Activated CD4-positive, alpha-beta T cell treated with anti-CD3 and anti-CD28 coated beads, Interleukin-2, amount 50 U/mL, for 24 hours (primary cell): Measurements from ENCODE around the gene RIPK3.

Source experiments
- DNase-seq, 2 donors: peaks; one replicate each; pipeline ENCODE4 v3.0.0-alpha.2; 2020; ENCODE audit warnings: low read depth in 1 of 2, low spot score in 1 of 2

RIPK3 gene

GRCh38 chr14:24324024-24324423, 15.8 kb downstream of the RIPK3 start:
- no peak for DNase-seq

GRCh38 chr14:24323341-24323740, 16.4 kb downstream of the RIPK3 start:
- DNase-seq, result no peak

GRCh38 chr14:24322672-24323071, 17.1 kb downstream of the RIPK3 start:
- DNase-seq, result no peak

DNA sequence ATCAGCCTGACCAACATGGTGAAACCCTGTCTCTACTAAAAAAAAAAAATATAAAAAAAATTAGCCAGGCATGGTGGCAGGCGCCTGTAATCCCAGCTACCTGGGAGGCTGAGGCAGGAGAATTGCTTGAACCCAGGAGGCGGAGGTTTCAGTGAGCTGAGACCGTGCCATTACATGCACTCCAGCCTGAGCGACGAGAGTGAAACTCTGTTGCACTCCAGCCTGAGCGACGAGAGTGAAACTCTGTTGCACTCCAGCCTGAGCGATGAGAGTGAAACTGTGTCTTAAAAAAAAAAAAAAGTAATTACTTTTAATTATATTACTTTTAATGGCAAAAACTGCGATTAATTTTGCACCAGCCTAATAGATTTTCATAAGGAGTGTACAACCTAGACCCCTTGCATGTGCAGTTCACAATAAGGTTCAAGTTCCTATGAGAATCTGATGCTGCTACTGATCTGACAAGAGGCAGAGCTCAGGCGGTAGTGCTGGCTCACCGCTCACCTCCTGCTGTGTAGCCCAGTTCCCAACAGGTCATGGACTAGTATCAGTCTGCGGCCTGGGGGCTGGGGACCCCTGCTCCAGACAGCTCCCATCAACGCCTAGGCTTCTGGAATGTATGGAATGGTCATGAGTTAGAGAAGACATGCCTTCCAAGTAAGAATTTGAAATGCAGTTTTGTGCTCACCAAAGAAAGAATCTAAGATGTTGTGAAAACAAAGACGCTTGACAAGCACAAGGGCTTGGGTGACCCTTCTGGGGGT, 18.4 kb downstream of the RIPK3 start:
- DNase-seq, result no peak

GRCh38 chr14:24317141-24317928, 22.5 kb downstream of the RIPK3 start:
- no peak for DNase-seq

GRCh38 chr14:24316597-24316950, 23.2 kb downstream of the RIPK3 start:
- no peak for DNase-seq

DNA sequence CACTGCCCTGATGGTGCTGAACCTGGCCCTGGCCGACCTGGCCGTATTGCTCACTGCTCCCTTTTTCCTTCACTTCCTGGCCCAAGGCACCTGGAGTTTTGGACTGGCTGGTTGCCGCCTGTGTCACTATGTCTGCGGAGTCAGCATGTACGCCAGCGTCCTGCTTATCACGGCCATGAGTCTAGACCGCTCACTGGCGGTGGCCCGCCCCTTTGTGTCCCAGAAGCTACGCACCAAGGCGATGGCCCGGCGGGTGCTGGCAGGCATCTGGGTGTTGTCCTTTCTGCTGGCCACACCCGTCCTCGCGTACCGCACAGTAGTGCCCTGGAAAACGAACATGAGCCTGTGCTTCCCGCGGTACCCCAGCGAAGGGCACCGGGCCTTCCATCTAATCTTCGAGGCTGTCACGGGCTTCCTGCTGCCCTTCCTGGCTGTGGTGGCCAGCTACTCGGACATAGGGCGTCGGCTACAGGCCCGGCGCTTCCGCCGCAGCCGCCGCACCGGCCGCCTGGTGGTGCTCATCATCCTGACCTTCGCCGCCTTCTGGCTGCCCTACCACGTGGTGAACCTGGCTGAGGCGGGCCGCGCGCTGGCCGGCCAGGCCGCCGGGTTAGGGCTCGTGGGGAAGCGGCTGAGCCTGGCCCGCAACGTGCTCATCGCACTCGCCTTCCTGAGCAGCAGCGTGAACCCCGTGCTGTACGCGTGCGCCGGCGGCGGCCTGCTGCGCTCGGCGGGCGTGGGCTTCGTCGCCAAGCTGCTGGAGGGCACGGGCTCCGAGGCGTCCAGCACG, 23.8 kb downstream of the RIPK3 start:
- no peak for DNase-seq

GRCh38 chr14:24315243-24315806, 24.5 kb downstream of the RIPK3 start:
- DNase-seq, result no peak

GRCh38 chr14:24314377-24315193, 25.2 kb downstream of the RIPK3 start:
- DNase-seq, result no peak

DNA sequence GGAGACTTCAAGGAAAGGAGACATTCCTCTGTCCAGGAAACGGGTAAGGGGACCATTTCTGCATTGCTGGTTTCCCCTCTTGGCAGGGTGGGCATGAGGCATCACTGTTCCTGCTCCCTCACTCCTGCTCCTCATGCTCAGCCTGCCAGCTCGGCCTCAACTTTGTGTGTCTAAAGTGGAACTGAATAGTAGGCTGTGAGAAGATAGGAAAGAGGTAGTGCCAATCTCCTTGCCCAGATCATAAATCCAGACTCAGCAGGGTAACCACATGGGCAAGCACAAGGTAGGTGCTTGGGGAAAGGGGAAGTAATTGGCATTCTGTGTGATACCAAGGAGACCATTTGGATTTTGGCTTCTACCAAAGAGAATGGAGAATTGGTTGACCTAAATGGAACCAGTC, 25.9 kb downstream of the RIPK3 start:
- DNase-seq, result no peak

DNA sequence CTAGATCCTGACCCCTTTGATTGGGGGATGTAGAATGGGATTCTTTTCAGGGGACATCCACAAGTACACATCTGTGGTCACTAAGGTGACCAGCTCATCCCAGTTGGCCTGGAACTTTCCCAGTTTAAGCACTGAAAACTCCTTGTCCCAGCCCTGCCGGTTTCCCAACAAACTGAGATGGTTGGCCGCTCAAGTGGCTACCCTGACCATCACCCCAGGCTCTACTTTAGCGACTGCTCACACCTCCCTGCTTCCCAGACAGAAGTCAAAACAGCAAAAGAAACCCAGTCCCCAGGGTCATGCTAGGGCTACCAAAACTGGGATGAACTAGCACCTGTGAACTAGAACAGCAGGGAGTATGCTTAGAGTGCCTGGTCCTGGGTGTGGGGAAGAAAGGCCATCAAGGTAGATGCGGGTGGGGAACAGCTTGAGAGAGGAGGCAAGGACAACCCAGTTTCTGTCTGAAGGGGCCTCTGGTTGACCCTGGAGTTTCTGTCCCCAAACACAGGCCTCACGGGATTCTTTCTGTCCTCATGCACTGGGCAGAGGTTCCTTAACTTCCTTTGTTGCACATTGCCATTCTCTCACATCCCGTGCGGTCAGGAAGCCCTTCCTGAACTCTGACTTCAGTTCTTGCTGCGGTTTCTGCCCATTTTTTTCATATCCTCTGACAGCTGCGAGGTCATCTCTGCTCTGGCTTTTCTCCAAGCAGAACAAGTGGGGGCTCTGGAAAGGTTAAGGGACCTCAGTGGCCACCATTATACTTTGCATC, 26.9 kb downstream of the RIPK3 start:
- no peak for DNase-seq

DNA sequence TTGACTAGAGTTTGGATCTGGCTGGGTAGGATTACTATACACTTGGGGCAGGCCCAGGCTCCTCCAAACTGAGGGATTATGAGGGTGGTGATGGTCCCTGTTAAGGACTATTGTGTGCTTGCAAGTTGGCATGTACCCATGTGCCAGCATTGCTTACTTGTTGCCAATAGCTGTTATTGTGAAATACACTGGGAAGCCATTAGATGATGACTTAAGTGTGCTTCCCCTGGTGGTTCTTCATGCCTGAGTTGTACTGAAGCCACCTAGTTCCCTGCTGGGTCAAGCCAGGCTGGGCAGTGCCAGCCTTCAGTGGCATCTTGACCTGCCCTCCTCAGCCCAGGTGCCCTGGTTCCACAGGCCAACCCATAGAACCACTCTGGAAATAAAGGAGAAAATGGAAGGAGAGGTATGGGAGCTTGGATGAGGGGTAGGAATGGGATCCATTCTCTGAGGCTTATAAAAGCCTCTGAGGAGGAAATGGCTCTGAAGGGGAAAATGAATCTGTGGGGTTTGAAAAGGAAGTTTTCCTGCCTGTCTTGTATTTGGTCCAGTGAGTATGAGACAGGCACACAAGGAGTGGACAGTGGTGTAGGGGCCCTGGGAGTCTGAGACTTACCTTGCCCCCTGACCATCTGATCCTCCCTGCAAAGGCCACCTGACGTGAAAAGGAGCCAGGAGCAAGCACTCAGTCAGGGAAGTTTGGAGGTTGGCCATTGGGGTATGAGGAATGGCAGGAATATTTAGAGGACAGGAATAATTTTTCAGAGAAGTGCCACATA, 27.8 kb downstream of the RIPK3 start:
- no peak for DNase-seq

GRCh38 chr14:24310646-24311604, 28.9 kb downstream of the RIPK3 start, which contains the start of gene LTB4R:
Gene LTB4R, plus strand, starts transcription at chr14:24311502. Its CDS starts 4,150 bp downstream, at chr14:24315652.
- DNase-seq, result peak in 1 of 2 donors; percentile 47

- no peak for DNase-seq
These were observed 29.5 kb downstream of the RIPK3 start for GRCh38 chr14:24310265-24310645.

DNA sequence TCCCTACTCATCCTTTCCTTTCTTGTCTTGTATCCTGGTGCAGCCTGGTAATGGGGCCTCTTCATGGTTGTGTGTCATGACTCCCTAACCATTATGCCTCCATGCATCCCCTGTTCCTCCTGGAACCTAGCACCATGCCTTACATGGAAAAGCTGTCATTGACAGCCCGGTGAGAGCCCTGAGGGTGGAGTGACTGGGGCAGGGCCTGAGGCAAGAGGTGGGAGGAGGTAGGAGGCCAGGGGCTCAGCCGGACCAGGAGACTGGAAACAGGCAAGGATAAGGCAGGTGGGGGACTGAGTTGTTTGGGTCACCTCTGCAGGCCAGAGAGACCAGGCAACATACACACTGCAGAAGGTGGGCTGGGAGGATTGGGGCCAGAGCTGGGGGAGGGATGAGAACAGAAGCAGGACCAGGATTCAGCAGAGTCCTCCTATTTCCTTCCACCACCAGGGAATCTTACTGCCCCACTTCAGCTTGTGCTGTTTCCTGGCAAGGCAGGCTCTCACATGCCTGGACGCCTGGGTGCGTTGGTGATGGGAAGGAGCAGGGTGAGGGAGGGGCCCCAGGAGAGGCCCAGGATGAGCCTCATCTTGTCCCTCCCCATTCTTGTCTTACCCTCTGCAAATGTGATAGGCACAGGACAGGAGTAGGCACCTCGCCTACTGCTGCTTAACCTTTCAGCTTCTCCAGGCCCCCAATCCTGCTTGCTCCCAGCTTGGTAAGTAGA, 30.1 kb downstream of the RIPK3 start, which contains the start of gene LTB4R2:
Gene LTB4R2, plus strand, starts transcription at position 603 of the 727 bp plus-strand sequence. CDS start 525 bp downstream, outside the sequence.
- DNase-seq, result no peak

DNA sequence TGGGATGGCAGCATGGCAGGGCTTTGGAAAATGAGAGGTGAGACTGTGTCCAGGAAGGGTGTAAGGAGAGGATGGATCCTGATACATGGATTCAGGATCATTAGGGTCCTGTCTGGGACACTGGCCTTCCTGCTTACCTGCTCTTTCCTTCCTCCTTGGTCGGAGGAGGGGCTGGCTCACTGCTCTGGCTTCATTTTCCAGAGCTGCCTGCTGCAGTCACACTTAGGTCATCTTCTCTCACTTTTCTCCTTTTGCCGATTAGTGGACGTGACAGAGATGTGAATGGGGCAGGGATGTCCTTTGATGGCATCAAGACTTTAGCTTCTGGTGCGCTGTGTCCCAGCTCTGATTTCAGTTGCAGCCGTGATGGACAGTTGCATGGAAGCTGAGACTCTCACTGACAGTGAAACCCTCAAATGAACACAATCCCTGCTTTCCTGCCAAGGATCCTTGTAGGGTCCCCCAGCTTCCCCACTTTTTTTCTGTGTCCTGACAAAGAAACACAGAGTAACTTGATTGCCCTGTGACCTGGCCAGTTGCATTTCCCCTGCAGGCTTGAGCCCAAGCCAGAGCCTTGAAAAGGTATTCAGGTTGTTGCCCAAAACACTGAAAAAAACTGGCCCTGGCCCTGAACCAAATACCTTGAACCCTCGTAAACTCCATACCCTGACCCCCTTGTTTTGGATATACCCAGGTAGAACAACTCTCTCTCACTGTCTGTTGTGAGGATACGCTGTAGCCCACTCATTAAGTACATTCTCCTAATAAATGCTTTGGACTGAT, 31.3 kb downstream of the RIPK3 start:
- DNase-seq, result no peak
